ENCODE measurements around the gene FASTKD3.
A peak's percentile ranks its signal among the peaks of the same experiment; 100 is the strongest.

FASTKD3 gene

DNA sequence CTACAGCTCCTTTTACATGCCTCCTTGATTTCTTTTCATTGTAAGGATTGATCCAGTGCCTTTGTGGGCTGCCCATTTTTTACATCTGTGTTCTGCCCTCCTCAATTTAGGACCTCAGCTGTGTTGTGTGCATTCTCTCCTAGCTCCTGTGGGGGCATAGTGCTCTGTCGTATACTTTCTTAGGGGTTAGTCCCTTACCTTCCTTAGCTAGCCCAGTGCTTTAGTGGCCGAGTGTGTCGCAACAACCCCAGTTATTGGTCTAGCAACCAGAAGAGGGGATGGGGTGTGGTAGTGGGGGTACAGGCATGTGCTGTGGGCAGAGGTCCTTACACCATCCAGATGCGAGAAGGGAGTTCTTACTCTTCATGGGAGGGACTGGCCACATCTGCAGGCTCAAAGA, 12.3 kb upstream of the FASTKD3 start:
- DNase-seq, result no peak

DNA sequence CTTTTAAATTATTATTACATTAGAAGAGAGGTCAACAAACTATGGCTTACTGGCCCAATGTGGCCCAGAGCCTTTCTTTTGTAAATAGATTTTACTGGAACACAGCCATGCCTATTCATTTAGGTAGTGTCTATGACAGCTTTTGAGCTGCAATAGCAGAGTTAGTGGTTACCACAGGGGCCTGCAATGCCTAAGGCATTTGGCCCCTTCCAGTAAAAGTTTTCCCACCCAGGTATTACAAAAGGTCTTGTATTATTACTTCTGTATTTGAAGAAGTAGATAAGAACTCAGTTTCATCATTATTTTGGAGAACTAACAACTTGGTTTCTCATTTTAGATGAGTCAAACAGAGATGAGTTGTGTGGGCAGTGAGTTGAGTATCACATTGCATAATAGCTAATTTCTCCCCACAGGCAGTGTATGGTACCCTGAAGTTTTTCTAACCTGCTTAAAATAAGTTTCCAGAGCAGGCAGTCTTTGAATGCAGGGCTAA, 9.6 kb upstream of the FASTKD3 start:
- DNase-seq, result no peak

DNA sequence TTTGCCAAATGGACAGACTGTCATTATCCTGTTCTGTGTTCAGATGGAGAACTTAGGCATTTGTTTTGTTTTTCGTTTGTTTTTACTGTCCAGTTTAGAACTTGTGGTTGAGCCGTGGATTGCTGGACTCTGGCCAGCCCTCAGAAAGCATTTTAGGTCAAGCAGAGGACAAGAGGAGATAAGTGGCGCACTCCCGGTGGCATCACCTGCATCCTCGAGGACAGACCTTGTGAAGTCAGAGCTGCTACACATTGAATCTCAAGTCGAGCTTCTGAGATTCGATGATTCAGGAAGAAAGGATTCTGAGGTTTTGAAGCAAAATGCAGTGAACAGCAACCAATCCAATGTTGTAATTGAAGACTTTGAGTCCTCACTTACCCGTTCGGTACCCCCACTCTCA, 9.0 kb upstream of the FASTKD3 start:
- no peak for DNase-seq

GRCh38 chr5:7876867-7877266, 8.0 kb upstream of the FASTKD3 start:
- DNase-seq, result no peak

GRCh38 chr5:7875151-7875550, 6.3 kb upstream of the FASTKD3 start:
- no peak for DNase-seq

- no peak for DNase-seq
Measured at GRCh38 chr5:7874639-7875038, 5.8 kb upstream of the FASTKD3 start.

GRCh38 chr5:7873216-7873615, 4.4 kb upstream of the FASTKD3 start:
- no peak for DNase-seq

GRCh38 chr5:7872517-7873130, 3.8 kb upstream of the FASTKD3 start:
- no peak for DNase-seq

- DNase-seq, result no peak
Measured at GRCh38 chr5:7871653-7872052, 2.8 kb upstream of the FASTKD3 start.

DNA sequence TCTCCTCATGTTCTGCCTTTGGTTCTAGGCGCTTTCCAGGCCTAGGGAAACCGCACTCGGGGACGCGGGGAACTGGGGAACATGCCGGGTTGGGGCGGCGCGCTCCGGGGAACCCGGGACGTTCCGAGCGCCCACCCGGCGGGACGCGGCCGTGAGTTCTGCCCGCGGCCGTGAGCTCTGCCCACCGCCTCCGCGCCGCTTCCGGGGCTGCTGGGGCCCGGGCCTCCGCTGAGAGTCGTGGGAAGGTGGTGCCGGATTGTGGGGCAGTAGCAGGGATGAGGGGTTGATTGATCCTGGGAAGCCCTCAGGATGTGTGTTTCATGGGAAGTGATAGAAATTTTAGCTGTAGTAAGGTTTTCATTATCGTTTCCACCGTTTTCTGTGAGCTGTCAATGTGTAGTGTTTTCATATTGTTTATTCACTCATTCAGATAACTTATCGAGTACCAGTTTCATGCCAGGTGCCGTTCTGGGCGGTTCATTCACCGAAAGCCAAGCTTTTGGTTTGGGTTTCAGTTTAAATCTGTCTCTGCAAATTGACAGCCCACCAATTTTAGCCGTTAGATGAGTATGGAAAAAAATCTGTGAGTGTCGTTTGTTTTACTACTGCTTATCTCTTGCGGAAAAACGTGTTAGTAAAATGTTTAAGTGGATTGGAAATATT, 774 bp upstream of the FASTKD3 start:
- no peak for DNase-seq

- no peak for DNase-seq
Measured at GRCh38 chr5:7868427-7868772, 431 bp downstream of the FASTKD3 start.

- no peak for DNase-seq
Measured at GRCh38 chr5:7867260-7867659, 1.6 kb downstream of the FASTKD3 start.

DNA sequence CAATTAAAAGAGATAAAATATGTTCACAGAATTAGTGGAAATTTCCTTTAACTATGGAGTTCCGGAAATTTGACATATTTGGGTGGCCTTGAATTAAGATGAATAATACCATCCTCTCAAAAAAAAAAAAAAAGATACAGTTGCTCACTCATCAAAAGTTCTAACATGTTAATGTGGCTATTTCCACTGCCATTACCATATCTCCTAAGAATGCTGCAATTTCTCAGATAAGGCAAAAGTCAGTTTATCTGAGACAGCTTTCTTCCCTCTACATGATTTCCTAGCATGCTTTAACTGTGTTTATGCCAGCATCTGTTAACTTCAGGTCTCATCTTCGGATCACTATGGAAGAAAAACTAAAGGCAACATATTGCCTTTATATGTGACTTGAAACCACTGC, 2.6 kb downstream of the FASTKD3 start:
- DNase-seq, result no peak

- DNase-seq, result no peak
Measured at GRCh38 chr5:7857926-7858632, 10.8 kb downstream of the FASTKD3 start.

GRCh38 chr5:7857361-7857760, 11.5 kb downstream of the FASTKD3 start:
- no peak for DNase-seq

DNA sequence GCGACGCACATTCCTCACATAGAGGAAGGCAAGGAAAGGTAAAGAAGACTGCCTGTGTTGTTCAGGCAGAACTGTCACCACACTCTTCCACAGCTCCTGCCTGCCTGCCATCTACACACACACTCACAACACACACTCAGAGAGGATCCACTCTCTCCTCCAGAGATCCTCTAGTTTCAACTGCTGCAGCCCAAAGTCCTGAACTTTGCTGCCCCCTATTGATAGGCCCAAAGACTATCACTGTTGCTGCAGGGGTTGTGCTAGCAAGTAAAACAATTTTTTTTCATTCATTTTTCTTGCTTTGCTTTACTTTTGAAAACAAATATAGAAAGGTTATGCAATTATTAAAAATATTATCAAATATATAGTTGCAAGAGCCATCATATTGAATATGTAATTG, 12.0 kb downstream of the FASTKD3 start:
- DNase-seq, result peak in 4 of 14 donors; percentile 6 to 31 (median 22)

DNA sequence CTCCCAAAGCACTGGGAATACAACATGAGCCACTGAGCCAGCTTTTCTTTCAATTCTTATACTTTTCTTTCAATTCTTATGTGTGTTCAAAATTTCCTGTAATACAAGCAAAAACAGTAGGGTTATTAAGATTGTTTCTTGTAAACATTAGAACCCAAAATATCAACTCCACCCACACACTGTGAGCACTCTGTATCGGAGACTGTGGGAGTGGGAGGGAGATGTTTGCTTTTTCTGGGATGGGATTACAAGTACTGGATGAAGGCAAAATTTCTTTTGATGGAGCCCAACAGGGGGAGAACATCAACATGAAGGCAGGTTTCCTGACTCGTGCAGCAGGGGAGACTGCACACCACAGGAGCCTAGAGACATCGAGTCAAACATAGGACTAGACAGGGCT, 13.2 kb downstream of the FASTKD3 start:
- DNase-seq, result no peak

GRCh38 chr5:7852988-7853387, 15.8 kb downstream of the FASTKD3 start:
- DNase-seq, result no peak

- no peak for DNase-seq
Measured at GRCh38 chr5:7852542-7852941, 16.3 kb downstream of the FASTKD3 start.

DNA sequence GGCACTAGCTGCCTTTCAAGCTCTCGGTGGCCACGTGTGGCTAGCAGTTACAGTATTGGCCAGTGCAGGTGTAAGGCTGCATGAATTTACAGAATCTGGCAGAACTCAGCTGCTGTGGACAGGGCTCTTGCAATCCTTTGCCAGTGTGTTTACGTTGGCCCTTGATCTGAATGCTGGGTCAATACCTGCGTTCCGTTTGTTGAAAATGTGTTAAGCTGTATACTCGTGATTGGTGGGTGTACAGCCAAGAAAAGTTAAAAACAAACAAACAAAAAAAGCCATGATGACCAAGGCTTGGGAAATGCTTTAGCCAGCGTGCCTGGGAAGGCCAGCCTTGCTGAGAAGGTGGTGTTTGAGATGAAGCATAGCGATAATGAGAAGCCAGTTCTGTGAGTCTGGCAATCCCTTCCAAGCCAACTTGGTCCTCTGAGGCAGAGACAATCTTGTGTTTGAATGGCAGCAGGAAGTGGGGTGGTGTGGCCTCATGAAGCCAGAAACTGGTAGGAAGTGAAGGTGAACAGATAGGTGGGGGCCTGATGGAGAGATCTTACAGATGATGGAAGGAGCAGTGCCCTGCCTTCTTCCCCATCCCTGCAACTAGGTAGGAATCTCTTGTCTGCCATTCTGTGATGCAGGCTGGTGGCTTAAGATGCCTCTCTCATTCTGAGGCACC, 17.1 kb downstream of the FASTKD3 start:
- no peak for DNase-seq

DNA sequence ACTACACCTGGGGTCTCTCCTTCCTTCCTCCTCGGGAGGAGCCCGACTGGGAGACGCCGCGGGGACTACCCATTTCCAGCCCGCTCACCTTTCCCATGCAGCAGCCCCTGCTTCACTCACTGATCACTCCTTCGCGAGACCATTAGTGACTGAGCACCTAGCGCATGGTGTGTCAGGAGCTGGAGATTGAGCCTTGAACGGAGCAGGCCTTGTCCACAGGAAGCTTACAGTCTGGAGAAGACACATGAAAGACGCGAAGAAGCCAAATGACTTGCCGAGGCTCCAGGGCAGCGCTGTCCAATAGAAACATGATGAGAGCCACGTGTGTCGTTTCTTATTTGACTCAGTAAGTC, 17.6 kb downstream of the FASTKD3 start:
- DNase-seq, result no peak

DNA sequence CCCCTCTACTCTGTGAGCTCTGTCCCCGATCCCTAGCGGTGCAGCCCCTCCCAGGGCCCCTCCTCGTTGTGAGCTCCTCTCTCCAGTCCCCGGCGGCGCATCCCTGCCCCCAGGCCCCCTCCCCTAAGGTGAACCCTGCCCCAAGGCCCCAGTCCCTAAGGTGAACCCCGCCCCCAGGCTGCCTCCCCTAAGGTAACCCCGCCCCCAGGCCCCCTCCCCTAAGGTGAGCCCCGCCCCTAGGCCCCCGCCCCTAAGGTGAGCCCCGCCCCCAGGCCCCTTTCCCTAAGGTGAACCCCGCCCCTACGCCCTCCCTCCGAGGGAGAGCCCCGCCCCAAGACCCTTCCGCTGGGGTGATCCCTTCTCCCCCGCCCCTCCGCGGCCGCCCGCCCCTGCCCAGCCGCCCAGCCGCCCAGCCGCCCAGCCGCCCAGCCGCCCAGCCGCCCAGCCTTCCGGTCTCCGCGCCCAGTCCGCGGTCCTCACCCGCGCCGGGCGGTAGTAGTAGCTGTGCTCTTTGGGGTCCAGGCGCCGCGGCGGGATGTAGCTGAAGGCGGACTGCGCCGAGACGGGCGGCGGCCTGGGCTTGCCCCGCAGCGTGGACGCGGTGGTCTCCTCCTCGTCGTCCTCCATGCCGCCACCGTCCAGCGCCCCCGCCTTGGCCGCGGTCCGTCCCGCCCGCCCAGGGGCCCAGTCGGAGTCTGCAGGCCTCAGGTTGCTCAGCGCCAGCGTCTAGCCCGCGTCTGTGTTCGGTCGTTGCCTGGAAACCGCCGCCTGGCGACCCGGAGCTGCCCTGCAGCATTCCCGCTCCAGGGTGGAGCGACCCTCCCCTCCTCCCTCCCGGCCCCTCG, 18.2 kb downstream of the FASTKD3 start, which contains the start of gene CFAP90:
TSS of gene CFAP90 (minus strand) at position 739 of the 845 bp plus-strand sequence. CDS start at position 627, 112 bp downstream.
- DNase-seq, result peak in 1 of 14 donors; percentile 11
